ENCODE results near the gene NFIA.

DNA sequence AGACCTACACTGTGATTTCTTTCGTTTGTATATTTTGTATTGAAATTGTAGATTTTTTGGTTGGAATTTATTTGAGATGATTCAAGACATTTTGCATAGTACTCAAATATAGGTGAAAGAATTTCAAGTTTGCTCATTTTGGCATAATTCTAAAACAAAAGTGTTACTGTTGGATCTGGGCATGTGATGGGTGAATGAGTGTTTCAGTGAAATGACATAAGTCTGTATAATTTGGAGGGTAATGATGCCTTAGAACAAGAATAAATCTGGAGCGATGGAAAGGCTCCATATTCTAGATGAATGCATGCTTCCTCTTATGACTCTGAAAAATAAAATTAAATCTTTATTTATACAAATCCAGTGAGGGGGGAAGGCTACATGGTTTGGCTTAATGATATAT lies 41.0 kb downstream of the NFIA start:
- TF ChIP-seq SAP30 (IDR thresholded peaks at IDR 0.05; ENCODE audit: borderline replicate concordance, insufficient read depth, low read depth, low read length, poor library complexity, severe bottlenecking): no peak
- no peak for TF ChIP-seq ZSCAN32 (CRISPR knock-in tag; IDR thresholded peaks at IDR 0.05)
- no peak for TF ChIP-seq PBX2 (CRISPR knock-in tag; IDR thresholded peaks at IDR 0.05; ENCODE audit: low read depth)
- no peak for TF ChIP-seq PBX2 (tag; conservative IDR thresholded peaks at IDR 0.05; ENCODE audit: low read depth)
- no peak for TF ChIP-seq GATA2 (CRISPR knock-in tag; IDR thresholded peaks at IDR 0.05)
- no peak for TF ChIP-seq CTCF (IDR thresholded peaks at IDR 0.05 in 2 of 3, conservative IDR thresholded peaks at IDR 0.05 in 1 of 3; ENCODE audit: insufficient read depth in 2 of 3, low read depth in 1 of 3, low read length in 3 of 3)
- no peak for TF ChIP-seq RCOR1 (IDR thresholded peaks at IDR 0.05; ENCODE audit: borderline replicate concordance in 1 of 2, low read depth in 2 of 2, low read length in 2 of 2)
- no peak for TF ChIP-seq ZNF407 (IDR thresholded peaks at IDR 0.05; ENCODE audit: low read depth)
- no peak for TF ChIP-seq POLR2AphosphoS5 (IDR thresholded peaks at IDR 0.05; ENCODE audit: control insufficient read depth, insufficient read depth, low read depth, low read length)
- TF ChIP-seq NFE2L1 (tag; IDR thresholded peaks at IDR 0.05; ENCODE audit: borderline replicate concordance, low read depth): no peak
- TF ChIP-seq, protein P1, sequence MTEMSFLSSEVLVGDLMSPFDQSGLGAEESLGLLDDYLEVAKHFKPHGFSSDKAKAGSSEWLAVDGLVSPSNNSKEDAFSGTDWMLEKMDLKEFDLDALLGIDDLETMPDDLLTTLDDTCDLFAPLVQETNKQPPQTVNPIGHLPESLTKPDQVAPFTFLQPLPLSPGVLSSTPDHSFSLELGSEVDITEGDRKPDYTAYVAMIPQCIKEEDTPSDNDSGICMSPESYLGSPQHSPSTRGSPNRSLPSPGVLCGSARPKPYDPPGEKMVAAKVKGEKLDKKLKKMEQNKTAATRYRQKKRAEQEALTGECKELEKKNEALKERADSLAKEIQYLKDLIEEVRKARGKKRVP (CRISPR knock-in tag; IDR thresholded peaks at IDR 0.05): no peak
- TF ChIP-seq ZBTB2 (IDR thresholded peaks at IDR 0.05): no peak
- no peak for TF ChIP-seq FOXK1 (CRISPR knock-in tag; IDR thresholded peaks at IDR 0.05; ENCODE audit: borderline replicate concordance)
- no peak for TF ChIP-seq TRIM24 (IDR thresholded peaks at IDR 0.05)
